GM06990 (cell line): Measurements from ENCODE around the gene VPS72.

Source experiments
- DNase-seq: peaks from one replicate; pipeline ENCODE4 v3.0.0-alpha.2; 2011; ENCODE audit not compliant: insufficient read length; ENCODE audit errors: extremely low read depth
- H3K27me3 ChIP-seq: replicated peaks from 2 replicates; pipeline ENCODE4 v1.6.0; 2011; ENCODE audit warnings: low read length; ENCODE audit not compliant: control insufficient read depth, insufficient read depth
- H3K36me3 ChIP-seq: 2 replicates; pipeline ENCODE4 v1.5.1; 2011; ENCODE audit warnings: low read length; ENCODE audit not compliant: control insufficient read depth, insufficient read depth
- H3K4me3 ChIP-seq: replicated peaks from 2 replicates; pipeline ENCODE4 v1.5.1; 2011; ENCODE audit warnings: low read depth, mild to moderate bottlenecking, control low read depth, low read length
- CTCF ChIP-seq: IDR thresholded peaks from 2 replicates; pipeline ENCODE4 v1.5.1; 2011; ENCODE audit warnings: low read length, control low read depth, mild to moderate bottlenecking, inconsistent platforms; ENCODE audit not compliant: insufficient read depth, poor library complexity, severe bottlenecking

The VPS72 gene

GRCh38 chr1:151145304-151146071, 44.5 kb downstream of the VPS72 start:
- no peak for TF ChIP-seq CTCF
- no peak for DNase-seq
- Histone ChIP-seq H3K27me3 (peaks cover 2% of the 10 kb centered on the region), H3K4me3 (peak overlapping the region; percentile 85), H3K36me3 (no peaks in the 10 kb centered on the region)

- peaks cover 3% of the 10 kb centered on the region for H3K27me3 ChIP-seq
- H3K4me3 ChIP-seq = no peak overlapping the region
- TF ChIP-seq CTCF = no peak
- no peak for DNase-seq
- H3K36me3 ChIP-seq = no peaks in the 10 kb centered on the region
Observed at GRCh38 chr1:151144474-151145303, 45.3 kb downstream of the VPS72 start.

GRCh38 chr1:151143986-151144385, 46.0 kb downstream of the VPS72 start:
- Histone ChIP-seq H3K4me3 (no peak overlapping the region), H3K36me3 (no peaks in the 10 kb centered on the region), H3K27me3 (peaks cover 3% of the 10 kb centered on the region)
- DNase-seq = no peak
- no peak for TF ChIP-seq CTCF

- peaks cover 3% of the 10 kb centered on the region for H3K27me3 ChIP-seq
- no peaks in the 10 kb centered on the region for H3K36me3 ChIP-seq
- no peak overlapping the region for H3K4me3 ChIP-seq
- no peak for TF ChIP-seq CTCF
- DNase-seq = no peak
Observed at GRCh38 chr1:151143057-151143435, 47.0 kb downstream of the VPS72 start.

GRCh38 chr1:151142411-151143056, 47.5 kb downstream of the VPS72 start:
- peaks cover 3% of the 10 kb centered on the region for H3K27me3 ChIP-seq
- no peaks in the 10 kb centered on the region for H3K36me3 ChIP-seq
- no peak for TF ChIP-seq CTCF
- no peak for DNase-seq
- H3K4me3 ChIP-seq = no peak overlapping the region
